Measurements from ENCODE around the gene ZER1.

Gene ZER1

GRCh38 chr9:128724744-128725211 is 46.9 kb downstream of the ZER1 start:
- peak; percentile 57 for ATAC-seq
- TF ChIP-seq, protein P1, sequence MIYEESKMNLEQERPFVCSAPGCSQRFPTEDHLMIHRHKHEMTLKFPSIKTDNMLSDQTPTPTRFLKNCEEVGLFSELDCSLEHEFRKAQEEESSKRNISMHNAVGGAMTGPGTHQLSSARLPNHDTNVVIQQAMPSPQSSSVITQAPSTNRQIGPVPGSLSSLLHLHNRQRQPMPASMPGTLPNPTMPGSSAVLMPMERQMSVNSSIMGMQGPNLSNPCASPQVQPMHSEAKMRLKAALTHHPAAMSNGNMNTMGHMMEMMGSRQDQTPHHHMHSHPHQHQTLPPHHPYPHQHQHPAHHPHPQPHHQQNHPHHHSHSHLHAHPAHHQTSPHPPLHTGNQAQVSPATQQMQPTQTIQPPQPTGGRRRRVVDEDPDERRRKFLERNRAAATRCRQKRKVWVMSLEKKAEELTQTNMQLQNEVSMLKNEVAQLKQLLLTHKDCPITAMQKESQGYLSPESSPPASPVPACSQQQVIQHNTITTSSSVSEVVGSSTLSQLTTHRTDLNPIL (CRISPR knock-in tag; IDR thresholded peaks at IDR 0.05; ENCODE audit: low read depth) = 0 out of 2 replicates have a peak, but pooled peaks have one; percentile 22
- TF ChIP-seq ZC3H10 (CRISPR knock-in tag; IDR thresholded peaks at IDR 0.05) (0 out of 2 replicates have a peak, but pooled peaks have one; percentile 1), CSDC2 (CRISPR knock-in tag; IDR thresholded peaks at IDR 0.05) (0 out of 2 replicates have a peak, but pooled peaks have one; percentile 11), ZNF8 (CRISPR knock-in tag; IDR thresholded peaks at IDR 0.05) (no peak)

GRCh38 chr9:128723866-128724743 is 47.6 kb downstream of the ZER1 start, which contains the start of gene ZDHHC12:
Gene ZDHHC12, minus strand, starts transcription at chr9:128724127. Its CDS starts 34 bp downstream, at chr9:128724093.
- TF ChIP-seq ZFP3 (CRISPR knock-in tag; IDR thresholded peaks at IDR 0.05) (peak; percentile 95), OSR1 (CRISPR knock-in tag; IDR thresholded peaks at IDR 0.05) (no peak), ZFP30 (CRISPR knock-in tag; IDR thresholded peaks at IDR 0.05) (no peak), PATZ1 (CRISPR knock-in tag; IDR thresholded peaks at IDR 0.05; ENCODE audit: borderline replicate concordance) (0 out of 2 replicates have a peak, but pooled peaks have one; percentile 38), ISL1 (CRISPR knock-in tag; IDR thresholded peaks at IDR 0.05) (no peak), CSRNP3 (CRISPR knock-in tag; IDR thresholded peaks at IDR 0.05) (0 out of 2 replicates have a peak, but pooled peaks have one; percentile 30), SNAI2 (CRISPR knock-in tag; IDR thresholded peaks at IDR 0.05) (no peak; the same call in 1 of the 2 replicates), TOX (CRISPR knock-in tag; IDR thresholded peaks at IDR 0.05; ENCODE audit: borderline replicate concordance) (no peak), ZC3H10 (CRISPR knock-in tag; IDR thresholded peaks at IDR 0.05) (0 out of 2 replicates have a peak, but pooled peaks have one; percentile 3), ZNF70 (CRISPR knock-in tag; IDR thresholded peaks at IDR 0.05) (no peak), TSHZ2 (CRISPR knock-in tag; IDR thresholded peaks at IDR 0.05) (no peak)

DNA sequence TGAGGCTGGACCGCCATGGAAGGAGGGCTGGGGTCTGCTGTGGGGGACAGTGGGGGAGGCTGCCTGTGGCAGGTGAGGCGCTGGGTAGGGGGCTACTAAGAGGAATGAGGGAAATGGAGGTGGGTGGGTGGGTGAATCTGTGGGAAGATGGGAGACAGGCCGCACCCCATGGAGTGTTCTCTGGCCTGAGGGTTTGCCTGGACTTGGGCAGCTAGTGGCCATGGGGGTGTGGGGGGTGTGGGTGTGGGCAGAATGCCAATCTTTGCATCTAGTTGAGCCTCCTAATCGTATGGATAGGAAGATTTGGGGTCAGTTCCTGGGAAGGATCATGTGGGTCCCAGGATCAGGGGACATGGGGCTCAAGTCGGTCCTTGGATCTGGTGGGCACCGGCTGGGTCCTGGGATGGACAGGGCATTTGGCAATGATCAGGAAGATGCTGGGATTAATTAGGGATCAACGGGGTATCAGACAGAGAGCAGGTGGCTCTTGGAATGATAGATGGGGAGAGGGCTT is 48.3 kb downstream of the ZER1 start:
- no peak for TF ChIP-seq BACH2 (CRISPR knock-in tag; IDR thresholded peaks at IDR 0.05; ENCODE audit: borderline replicate concordance)
- TF ChIP-seq PPARA (CRISPR knock-in tag; IDR thresholded peaks at IDR 0.05; ENCODE audit: borderline replicate concordance) = no peak
- TF ChIP-seq, protein P1 (CRISPR knock-in tag; IDR thresholded peaks at IDR 0.05; ENCODE audit: low read depth) = no peak
- TF ChIP-seq ISL1 (CRISPR knock-in tag; IDR thresholded peaks at IDR 0.05) = no peak
- no peak for TF ChIP-seq ZNF70 (CRISPR knock-in tag; IDR thresholded peaks at IDR 0.05)
- TF ChIP-seq TOX (CRISPR knock-in tag; IDR thresholded peaks at IDR 0.05; ENCODE audit: borderline replicate concordance) = no peak
- no peak for TF ChIP-seq ZFP30 (CRISPR knock-in tag; IDR thresholded peaks at IDR 0.05)
- no peak for TF ChIP-seq ZFP3 (CRISPR knock-in tag; IDR thresholded peaks at IDR 0.05)
- no peak for TF ChIP-seq ZC3H10 (CRISPR knock-in tag; IDR thresholded peaks at IDR 0.05)
- no peak for TF ChIP-seq GLIS3 (CRISPR knock-in tag; IDR thresholded peaks at IDR 0.05)
- no peak for TF ChIP-seq ZNF8 (CRISPR knock-in tag; IDR thresholded peaks at IDR 0.05)
- no peak for TF ChIP-seq CSDC2 (CRISPR knock-in tag; IDR thresholded peaks at IDR 0.05)
- TF ChIP-seq CSRNP3 (CRISPR knock-in tag; IDR thresholded peaks at IDR 0.05) = no peak
- TF ChIP-seq ZNF565 (CRISPR knock-in tag; conservative IDR thresholded peaks at IDR 0.05; ENCODE audit: low read depth) = no peak
- no peak for ATAC-seq

More at GRCh38 chr9:128723866-128724743, 47.6 kb downstream of the ZER1 start, which contains the start of gene ZDHHC12:
- ATAC-seq = peak; percentile 96
